Bladder microvascular endothelial cell (primary cell): ENCODE measurements around the gene POM121C. TPM values are rescaled to one million over a fixed set of nuclear protein-coding genes. Genes with fewer than 3 reads are reported as not detected.

Experiments
- total RNA-seq: library from RNA; depleted of rRNA; stranded (reverse); fragments of >200 nt; gene quantifications from 2 replicates; pipeline ENCODE4 v1.2.3, GENCODE V29; 2014

The POM121C gene
- total RNA-seq: 4.9 and 15.4 TPM in 2 replicates

DNA sequence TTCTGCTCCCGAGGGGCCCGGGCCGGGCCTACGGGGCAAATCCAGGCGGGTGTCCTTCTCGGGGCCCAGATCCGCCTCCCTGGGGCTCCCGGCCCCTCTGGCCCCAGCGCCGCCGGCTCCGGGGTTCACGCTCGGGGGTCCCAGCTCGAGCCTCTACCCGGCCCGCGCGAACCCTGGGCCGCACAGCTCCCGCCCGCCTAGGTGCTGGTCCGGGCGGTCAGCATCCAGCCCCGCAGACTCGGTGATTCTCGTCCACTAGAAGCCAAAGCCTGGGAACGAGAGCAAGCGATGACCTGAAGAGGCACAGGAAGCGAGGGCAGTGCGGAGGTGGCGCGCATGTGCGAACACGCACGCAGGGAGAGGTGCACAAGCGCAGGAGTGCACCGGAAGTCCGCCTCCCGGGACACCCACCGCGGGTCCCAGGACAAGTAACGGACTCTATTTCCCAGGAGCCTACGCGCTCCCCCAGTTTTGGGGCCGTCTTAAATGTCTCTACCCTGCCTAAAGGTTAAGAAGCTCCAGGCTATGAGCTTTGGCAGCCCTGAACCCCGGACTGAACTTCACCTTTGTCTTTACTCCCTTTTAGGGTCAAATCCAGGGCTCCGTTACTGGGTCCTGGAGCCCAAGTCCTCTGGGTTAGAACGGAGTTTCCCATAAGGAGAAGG lies at the start of gene POM121C:
Gene POM121C, minus strand, starts transcription at position 321 of the 665 bp plus-strand sequence. CDS start 44,803 bp downstream, outside the sequence.

DNA sequence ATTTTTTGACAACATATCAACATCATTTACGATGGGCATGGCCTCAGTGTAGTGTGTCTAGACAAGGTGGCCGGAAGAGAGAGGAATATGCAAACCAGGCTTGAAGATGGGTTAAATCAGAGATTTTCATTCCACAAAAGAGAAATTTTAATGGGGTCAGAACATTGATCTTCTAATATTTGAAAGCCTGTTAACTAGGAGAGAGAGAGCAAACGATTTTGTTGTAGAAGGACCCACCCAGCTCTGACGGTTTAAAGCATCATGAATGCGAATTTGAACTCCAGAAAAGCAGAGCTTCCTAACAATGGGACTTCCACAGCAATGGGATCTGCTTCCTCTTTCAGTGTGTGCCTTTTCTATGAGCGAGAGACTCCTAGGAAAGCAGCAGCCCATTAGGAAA lies 5.9 kb upstream of the POM121C start, which contains the start of gene SPDYE5:
Gene SPDYE5, plus strand, starts transcription at position 301 of the 400 bp plus-strand sequence. CDS start 1,728 bp downstream, outside the sequence.

DNA sequence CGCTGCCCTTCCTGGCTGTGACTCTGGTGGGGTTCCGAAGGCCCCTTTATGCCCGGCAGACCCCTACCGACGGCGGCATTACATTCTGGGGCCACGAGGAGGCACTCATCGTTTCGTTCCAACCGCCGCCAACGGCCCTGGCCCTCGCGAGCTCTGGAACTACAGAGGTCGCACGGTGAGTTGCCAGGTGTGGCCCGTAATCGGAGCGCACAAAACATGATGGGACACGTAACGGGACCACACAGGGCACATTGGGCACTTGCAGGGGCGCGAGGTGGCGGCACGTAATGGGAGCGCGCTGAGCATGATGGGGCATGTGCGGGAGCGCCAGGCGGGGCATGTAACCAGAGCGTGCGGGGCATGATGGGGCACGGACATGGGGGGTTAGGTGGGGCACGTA lies 90.8 kb downstream of the POM121C start, which contains the start of gene TRIM73:
Gene TRIM73, plus strand, starts transcription at position 301 of the 400 bp plus-strand sequence. CDS start 3,305 bp downstream, outside the sequence.

Other genes with a start within 250 kb of the POM121C start
- gene TRIM73, start 90.7 kb downstream of the POM121C start, total RNA-seq: 0.16 and 0.88 TPM in 2 replicates
- not detected in 2 replicates for gene SPDYE5, start 6.0 kb upstream of the POM121C start, total RNA-seq